ENCODE data around the gene BCAS4. TPM values are rescaled to one million over a fixed set of nuclear protein-coding genes. Genes with fewer than 3 reads are reported as not detected.

Gene BCAS4
- total RNA-seq (2022; extraction: Qiagen RNA extraction): 28.7 to 32.5 TPM (median 30.0 TPM) in 5 replicates

GRCh38 chr20:50794846-50795634, at the start of gene BCAS4:
TSS of gene BCAS4 (plus strand) at chr20:50795061. CDS start at chr20:50795084, 23 bp downstream.

Other genes with a start within 250 kb of the BCAS4 start
- gene RIPOR3, start 103.5 kb upstream of the BCAS4 start, total RNA-seq (2022; extraction: Qiagen RNA extraction): not detected in 5 replicates
- 2.7 to 3.9 TPM (median 3.4 TPM) in 5 replicates for gene PARD6B, start 63.5 kb upstream of the BCAS4 start, total RNA-seq (2022; extraction: Qiagen RNA extraction)
- 41.9 to 54.7 TPM (median 43.3 TPM) in 5 replicates for gene ADNP, start 136.4 kb downstream of the BCAS4 start, total RNA-seq (2022; extraction: Qiagen RNA extraction)
- 67.4 to 87.6 TPM (median 73.0 TPM) in 5 replicates for gene DPM1, start 163.5 kb downstream of the BCAS4 start, total RNA-seq (2022; extraction: Qiagen RNA extraction)
- 5.9 to 6.9 TPM (median 6.2 TPM) in 5 replicates for gene MOCS3, start 163.8 kb downstream of the BCAS4 start, total RNA-seq (2022; extraction: Qiagen RNA extraction)
- gene KCNG1, start 228.0 kb downstream of the BCAS4 start, total RNA-seq (2022; extraction: Qiagen RNA extraction): 24.0 to 41.9 TPM (median 29.8 TPM) in 5 replicates

All from A549 treated with Hydrocortisone at 1 μM for 4 hours (cell line).